ENCODE data around the gene SOX10.
A peak's percentile ranks its signal among the peaks of the same experiment; 100 is the strongest.

SOX10 gene

GRCh38 chr22:37989146-37990045 lies 5.0 kb upstream of the SOX10 start:
- Histone ChIP-seq H3K9me3 (ENCODE audit: control insufficient read depth in 5 of 5, low read length in 5 of 5) (no peaks in the 10 kb centered on the region), H3K4me3 (ENCODE audit: low read depth in 1 of 5, low read length in 5 of 5) (no peak overlapping the region), H3K36me3 (ENCODE audit: control insufficient read depth in 5 of 5, insufficient read depth in 5 of 5, low read length in 5 of 5) (peaks cover 0 to 21% (median 7%) of the 10 kb centered on the region in 5 donors), H3K27ac (ENCODE audit: low read depth, low read length) (no peak overlapping the region), H3K9ac (ENCODE audit: low read length in 5 of 5) (no peak overlapping the region), H3K4me1 (ENCODE audit: control insufficient read depth in 5 of 5, insufficient read depth in 5 of 5, low read length in 5 of 5) (no peaks in the 10 kb centered on the region), H3K27me3 (ENCODE audit: control insufficient read depth in 5 of 5, insufficient read depth in 4 of 5, low read length in 5 of 5) (no peaks in the 10 kb centered on the region)

GRCh38 chr22:37986371-37986770 lies 2.0 kb upstream of the SOX10 start:
- Histone ChIP-seq H3K4me1 (ENCODE audit: control insufficient read depth in 5 of 5, insufficient read depth in 5 of 5, low read length in 5 of 5) (peaks cover 4 to 16% (median 15%) of the 10 kb centered on the region in 5 donors), H3K9ac (ENCODE audit: low read length in 5 of 5) (no peak overlapping the region), H3K4me3 (ENCODE audit: low read depth in 1 of 5, low read length in 5 of 5) (no peak overlapping the region), H3K36me3 (ENCODE audit: control insufficient read depth in 5 of 5, insufficient read depth in 5 of 5, low read length in 5 of 5) (peaks cover 0 to 21% (median 7%) of the 10 kb centered on the region in 5 donors), H3K27ac (ENCODE audit: low read depth, low read length) (no peak overlapping the region), H3K27me3 (ENCODE audit: control insufficient read depth in 5 of 5, insufficient read depth in 4 of 5, low read length in 5 of 5) (no peaks in the 10 kb centered on the region), H3K9me3 (ENCODE audit: control insufficient read depth in 5 of 5, low read length in 5 of 5) (no peaks in the 10 kb centered on the region)

- Histone ChIP-seq H3K27me3 (ENCODE audit: control insufficient read depth in 5 of 5, insufficient read depth in 4 of 5, low read length in 5 of 5) (no peaks in the 10 kb centered on the region), H3K4me3 (ENCODE audit: low read depth in 1 of 5, low read length in 5 of 5) (no peak overlapping the region), H3K27ac (ENCODE audit: low read depth, low read length) (no peak overlapping the region), H3K36me3 (ENCODE audit: control insufficient read depth in 5 of 5, insufficient read depth in 5 of 5, low read length in 5 of 5) (peaks cover 0 to 21% (median 7%) of the 10 kb centered on the region in 5 donors), H3K9ac (ENCODE audit: low read length in 5 of 5) (no peak overlapping the region), H3K9me3 (ENCODE audit: control insufficient read depth in 5 of 5, low read length in 5 of 5) (no peaks in the 10 kb centered on the region), H3K4me1 (ENCODE audit: control insufficient read depth in 5 of 5, insufficient read depth in 5 of 5, low read length in 5 of 5) (peaks cover 4 to 21% (median 21%) of the 10 kb centered on the region in 5 donors)
Measured at GRCh38 chr22:37985751-37986281, 1.5 kb upstream of the SOX10 start.

- H3K27ac ChIP-seq (ENCODE audit: low read depth, low read length): no peak overlapping the region
- H3K36me3 ChIP-seq (ENCODE audit: control insufficient read depth in 5 of 5, insufficient read depth in 5 of 5, low read length in 5 of 5): peaks cover 0 to 24% (median 7%) of the 10 kb centered on the region in 5 donors
- no peak overlapping the region for H3K9ac ChIP-seq (ENCODE audit: low read length in 5 of 5)
- H3K4me1 ChIP-seq (ENCODE audit: control insufficient read depth in 5 of 5, insufficient read depth in 5 of 5, low read length in 5 of 5): peaks cover 4 to 24% (median 21%) of the 10 kb centered on the region in 5 donors
- H3K4me3 ChIP-seq (ENCODE audit: low read depth in 1 of 5, low read length in 5 of 5): no peak overlapping the region
- H3K27me3 ChIP-seq (ENCODE audit: control insufficient read depth in 5 of 5, insufficient read depth in 4 of 5, low read length in 5 of 5): no peaks in the 10 kb centered on the region
- no peaks in the 10 kb centered on the region for H3K9me3 ChIP-seq (ENCODE audit: control insufficient read depth in 5 of 5, low read length in 5 of 5)
Measured at GRCh38 chr22:37985050-37985585, 763 bp upstream of the SOX10 start.

- Histone ChIP-seq H3K9me3 (ENCODE audit: control insufficient read depth in 5 of 5, low read length in 5 of 5) (no peaks in the 10 kb centered on the region), H3K27me3 (ENCODE audit: control insufficient read depth in 5 of 5, insufficient read depth in 4 of 5, low read length in 5 of 5) (no peaks in the 10 kb centered on the region), H3K4me1 (ENCODE audit: control insufficient read depth in 5 of 5, insufficient read depth in 5 of 5, low read length in 5 of 5) (peaks cover 4 to 24% (median 21%) of the 10 kb centered on the region in 5 donors), H3K9ac (ENCODE audit: low read length in 5 of 5) (no peak overlapping the region), H3K4me3 (ENCODE audit: low read depth in 1 of 5, low read length in 5 of 5) (peak overlapping the region in 1 of 5 donors; percentile 17), H3K27ac (ENCODE audit: low read depth, low read length) (no peak overlapping the region), H3K36me3 (ENCODE audit: control insufficient read depth in 5 of 5, insufficient read depth in 5 of 5, low read length in 5 of 5) (peaks cover 0 to 24% (median 7%) of the 10 kb centered on the region in 5 donors)
Measured at GRCh38 chr22:37982938-37983859, 1.2 kb downstream of the SOX10 start.

GRCh38 chr22:37982151-37982785 lies 2.1 kb downstream of the SOX10 start:
- Histone ChIP-seq H3K4me3 (ENCODE audit: low read depth in 1 of 5, low read length in 5 of 5) (peak overlapping the region in 2 of 5 donors; percentile 9 to 17), H3K27me3 (ENCODE audit: control insufficient read depth in 5 of 5, insufficient read depth in 4 of 5, low read length in 5 of 5) (no peaks in the 10 kb centered on the region), H3K27ac (ENCODE audit: low read depth, low read length) (no peak overlapping the region), H3K4me1 (ENCODE audit: control insufficient read depth in 5 of 5, insufficient read depth in 5 of 5, low read length in 5 of 5) (peaks cover 4 to 24% (median 21%) of the 10 kb centered on the region in 5 donors), H3K36me3 (ENCODE audit: control insufficient read depth in 5 of 5, insufficient read depth in 5 of 5, low read length in 5 of 5) (peaks cover 0 to 23% (median 7%) of the 10 kb centered on the region in 5 donors), H3K9ac (ENCODE audit: low read length in 5 of 5) (peak overlapping the region in 2 of 5 donors; percentile 7 to 20), H3K9me3 (ENCODE audit: control insufficient read depth in 5 of 5, low read length in 5 of 5) (no peaks in the 10 kb centered on the region)

- Histone ChIP-seq H3K4me3 (ENCODE audit: low read depth in 1 of 5, low read length in 5 of 5) (peak overlapping the region in 1 of 5 donors; percentile 33), H3K27ac (ENCODE audit: low read depth, low read length) (no peak overlapping the region), H3K9ac (ENCODE audit: low read length in 5 of 5) (peak overlapping the region in 1 of 5 donors; percentile 5), H3K36me3 (ENCODE audit: control insufficient read depth in 5 of 5, insufficient read depth in 5 of 5, low read length in 5 of 5) (peaks cover 0 to 16% (median 4%) of the 10 kb centered on the region in 5 donors), H3K4me1 (ENCODE audit: control insufficient read depth in 5 of 5, insufficient read depth in 5 of 5, low read length in 5 of 5) (peaks cover 4 to 24% (median 21%) of the 10 kb centered on the region in 5 donors), H3K27me3 (ENCODE audit: control insufficient read depth in 5 of 5, insufficient read depth in 4 of 5, low read length in 5 of 5) (no peaks in the 10 kb centered on the region), H3K9me3 (ENCODE audit: control insufficient read depth in 5 of 5, low read length in 5 of 5) (no peaks in the 10 kb centered on the region)
Measured at GRCh38 chr22:37981282-37982011, 2.9 kb downstream of the SOX10 start.

GRCh38 chr22:37979782-37980181 lies 4.6 kb downstream of the SOX10 start:
- no peak overlapping the region for H3K4me3 ChIP-seq (ENCODE audit: low read depth in 1 of 5, low read length in 5 of 5)
- H3K9ac ChIP-seq (ENCODE audit: low read length in 5 of 5): peak overlapping the region in 1 of 5 donors; percentile 35
- no peak overlapping the region for H3K27ac ChIP-seq (ENCODE audit: low read depth, low read length)
- peaks cover 0 to 13% (median 2%) of the 10 kb centered on the region in 5 donors for H3K36me3 ChIP-seq (ENCODE audit: control insufficient read depth in 5 of 5, insufficient read depth in 5 of 5, low read length in 5 of 5)
- no peaks in the 10 kb centered on the region for H3K9me3 ChIP-seq (ENCODE audit: control insufficient read depth in 5 of 5, low read length in 5 of 5)
- peaks cover 4 to 24% (median 21%) of the 10 kb centered on the region in 5 donors for H3K4me1 ChIP-seq (ENCODE audit: control insufficient read depth in 5 of 5, insufficient read depth in 5 of 5, low read length in 5 of 5)
- no peaks in the 10 kb centered on the region for H3K27me3 ChIP-seq (ENCODE audit: control insufficient read depth in 5 of 5, insufficient read depth in 4 of 5, low read length in 5 of 5)

Measured in subcutaneous abdominal adipose tissue (tissue), 5 donors.